Erythroblast (primary cell): Measurements from ENCODE around the gene ADCY5.

Source experiments
- GATA1 ChIP-seq: IDR thresholded peaks from 2 replicates; pipeline ENCODE4 v1.6.1; 2011; ENCODE audit warnings: low read depth, mild to moderate bottlenecking, control low read depth, low read length, moderate library complexity
- POLR2A ChIP-seq: IDR thresholded peaks from 2 replicates; pipeline ENCODE4 v1.6.1; 2011; ENCODE audit warnings: mild to moderate bottlenecking, low read length

DNA sequence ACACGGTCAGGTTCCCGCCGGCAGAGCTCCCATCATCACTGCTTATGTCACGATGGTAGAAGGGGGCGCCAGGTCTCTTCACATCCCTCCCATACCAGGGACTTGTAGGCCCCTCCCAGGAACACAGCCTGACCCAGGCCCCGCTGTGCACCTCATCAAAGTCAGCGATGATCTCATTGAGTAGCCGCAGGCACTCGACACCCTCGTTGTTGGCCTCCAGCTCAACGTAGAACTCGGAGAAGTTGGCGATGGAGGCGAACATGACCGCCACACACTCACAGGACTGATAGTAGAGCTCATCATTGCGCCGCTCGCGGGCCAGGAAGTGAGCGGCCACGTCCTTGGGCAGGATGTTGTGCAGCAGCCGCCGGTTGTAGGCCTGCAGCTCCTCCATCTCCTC lies 157.9 kb downstream of the ADCY5 start:
- no peak for TF ChIP-seq POLR2A
- TF ChIP-seq GATA1 = no peak
